Stimulated activated CD8-positive, alpha-beta memory T cell treated with anti-CD3 and anti-CD28 coated beads, Interleukin-15, amount 100 ng/mL, for 24 hours (primary cell): ENCODE measurements around the gene EOMES.
A peak's percentile ranks its signal among the peaks of the same experiment; 100 is the strongest.

Source experiments
- DNase-seq: peaks from one replicate; pipeline ENCODE4 v3.0.0-alpha.2; 2020; ENCODE audit warnings: low read depth

The EOMES gene

DNA sequence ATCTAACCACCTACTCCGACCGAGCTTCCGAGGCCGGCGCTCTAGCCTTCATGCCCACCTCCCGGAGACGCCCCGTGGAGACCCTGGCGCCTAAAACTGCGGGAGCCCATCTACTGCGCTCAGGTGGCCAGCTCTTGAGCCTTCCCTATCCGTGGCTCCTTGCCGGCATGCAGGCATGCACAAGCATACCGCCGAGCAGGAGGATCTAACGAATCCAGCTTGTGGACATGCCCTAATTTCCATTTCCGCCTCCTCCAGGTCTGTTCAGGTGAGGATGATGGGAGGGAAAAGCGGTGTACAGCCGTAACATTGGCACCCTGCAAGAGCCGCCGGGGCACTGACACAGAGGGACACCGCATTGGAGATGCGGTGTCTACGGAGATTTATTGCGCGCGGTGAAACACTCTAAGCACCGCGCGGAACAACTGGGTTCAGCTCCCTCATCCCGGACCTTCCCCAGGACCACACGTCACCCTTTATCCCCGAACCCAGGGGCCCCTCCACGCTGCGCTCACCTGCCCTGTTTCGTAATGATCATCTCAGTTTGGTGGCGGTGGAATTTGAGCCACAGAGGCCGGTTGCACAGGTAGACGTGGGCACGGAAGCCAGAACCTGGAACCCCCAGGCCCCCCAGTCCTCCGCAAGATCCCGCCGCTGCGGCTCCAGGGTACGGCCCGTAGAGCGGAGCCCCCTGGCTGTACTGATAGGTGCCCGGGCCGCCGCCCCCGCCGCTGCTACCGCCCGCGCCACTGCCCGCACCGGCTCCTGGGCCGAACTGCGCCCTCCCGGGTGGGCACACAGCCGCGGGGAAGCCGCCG lies 1.0 kb downstream of the EOMES start:
- no peak for DNase-seq

DNA sequence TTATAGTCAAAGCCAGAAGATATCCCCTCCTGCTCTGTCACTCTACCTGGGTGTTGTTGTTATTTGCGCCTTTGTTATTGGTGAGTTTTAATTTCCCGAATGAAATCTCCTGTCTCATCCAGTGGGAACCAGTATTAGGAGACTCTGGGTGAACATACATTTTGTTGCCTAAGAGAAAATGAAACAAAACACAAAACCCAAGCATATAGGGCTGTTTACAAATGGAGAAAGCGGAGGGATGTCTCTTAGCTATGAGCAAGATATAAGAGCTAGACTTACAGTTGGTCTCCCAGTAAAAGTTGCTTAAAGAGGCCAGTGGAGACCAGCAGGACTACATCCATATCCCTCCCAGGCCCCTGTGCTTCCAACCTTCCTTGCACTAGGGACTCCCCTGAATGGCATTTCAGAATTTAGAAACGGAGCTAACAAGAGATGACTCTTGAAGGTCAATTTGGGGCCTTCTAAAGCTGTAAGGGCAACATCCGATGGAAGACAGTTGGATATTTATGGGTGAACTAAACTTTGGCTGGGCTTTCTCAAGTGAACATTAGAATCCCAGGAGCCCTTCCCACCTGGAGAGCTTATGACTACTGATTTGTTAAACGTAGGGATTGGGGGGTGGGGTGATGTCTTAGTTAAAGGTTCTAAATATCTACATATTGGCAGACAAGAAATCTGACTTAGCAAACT lies 2.7 kb downstream of the EOMES start:
- no peak for DNase-seq

DNA sequence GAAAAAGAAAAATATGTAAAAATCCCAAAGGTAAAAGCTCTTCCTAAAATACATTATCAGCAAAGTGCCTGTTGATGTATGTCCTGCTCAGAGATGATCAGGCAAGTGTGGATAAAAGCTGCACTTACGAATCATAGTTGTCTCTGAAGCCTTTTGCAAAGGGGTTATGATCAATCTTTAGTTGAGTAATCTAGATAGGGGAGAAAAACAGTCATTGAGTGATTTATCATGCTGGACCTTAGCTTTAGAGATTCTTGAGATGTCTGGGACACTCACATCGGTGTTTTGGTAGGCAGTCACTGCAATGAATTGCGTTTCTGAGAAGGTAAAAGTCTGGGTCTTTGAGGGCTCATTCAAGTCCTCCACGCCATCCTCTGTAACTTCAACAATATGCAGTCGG lies 3.7 kb downstream of the EOMES start:
- no peak for DNase-seq

DNA sequence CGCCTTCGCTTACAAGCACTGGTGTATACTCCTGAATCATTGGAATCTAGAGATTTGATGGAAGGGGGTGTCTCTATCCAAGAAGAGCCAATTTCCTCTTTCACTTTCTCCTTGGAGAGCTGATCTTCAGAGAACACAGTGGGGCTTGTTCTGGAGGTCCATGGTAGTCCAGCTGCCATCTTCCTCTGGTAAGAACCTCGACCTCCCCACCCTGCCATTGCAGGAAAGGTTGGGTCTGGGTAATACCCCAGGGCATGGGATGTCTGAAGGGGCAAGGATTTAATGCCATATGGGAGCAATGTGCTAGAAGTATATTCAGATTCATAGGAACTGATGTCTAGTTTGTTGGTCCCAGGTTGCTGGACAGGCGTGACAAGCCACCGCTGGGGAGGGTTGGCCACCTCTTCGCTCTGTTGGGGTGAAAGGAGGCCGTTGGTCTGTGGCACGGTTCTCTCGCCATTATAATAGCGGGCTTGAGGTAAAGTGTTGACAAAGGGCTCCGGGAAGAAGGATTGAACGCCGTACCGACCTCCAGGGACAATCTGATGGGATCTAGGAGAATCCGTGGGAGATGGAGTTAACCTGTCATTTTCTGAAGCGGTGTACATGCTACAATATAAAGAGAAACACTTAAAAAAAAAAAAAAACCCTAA lies 4.8 kb downstream of the EOMES start:
- no peak for DNase-seq

DNA sequence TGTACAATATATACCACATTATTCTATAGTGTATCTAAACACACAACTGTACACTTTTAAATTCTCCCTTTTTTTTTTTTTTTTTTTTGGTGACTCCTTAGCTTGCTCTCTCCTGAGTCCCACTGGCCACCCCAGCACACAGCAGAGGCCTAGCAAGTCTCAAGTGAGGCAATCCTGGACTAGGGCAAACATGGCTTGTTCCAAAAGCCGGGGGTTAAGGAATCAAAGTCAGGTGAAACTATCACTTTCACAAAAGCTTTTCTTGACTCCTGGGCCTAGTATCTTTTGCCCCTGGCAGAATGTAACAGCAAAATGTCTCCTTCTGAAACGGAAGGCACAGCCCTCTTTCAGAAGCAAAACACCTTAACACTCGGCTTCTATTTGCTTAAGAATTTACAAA lies 5.8 kb downstream of the EOMES start:
- no peak for DNase-seq

DNA sequence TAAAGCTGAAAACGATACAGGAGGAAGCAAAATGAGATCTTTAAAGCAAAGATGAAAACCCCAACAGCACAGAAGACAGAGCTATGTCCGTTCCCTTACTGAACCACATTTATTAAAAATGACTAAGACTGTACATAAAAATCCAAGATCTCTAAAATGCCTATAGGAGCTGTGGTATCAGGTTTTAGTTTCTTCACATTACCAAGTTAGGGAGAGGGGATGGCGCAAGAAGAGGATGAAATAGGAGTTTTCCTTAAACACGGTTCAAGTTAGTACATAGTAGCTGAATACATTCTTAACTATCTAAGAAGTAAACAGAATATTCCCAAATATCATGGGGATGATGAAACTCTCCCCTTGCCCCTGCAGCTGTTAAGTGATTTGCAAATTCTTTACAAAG lies 6.3 kb downstream of the EOMES start:
- DNase-seq, result no peak

DNA sequence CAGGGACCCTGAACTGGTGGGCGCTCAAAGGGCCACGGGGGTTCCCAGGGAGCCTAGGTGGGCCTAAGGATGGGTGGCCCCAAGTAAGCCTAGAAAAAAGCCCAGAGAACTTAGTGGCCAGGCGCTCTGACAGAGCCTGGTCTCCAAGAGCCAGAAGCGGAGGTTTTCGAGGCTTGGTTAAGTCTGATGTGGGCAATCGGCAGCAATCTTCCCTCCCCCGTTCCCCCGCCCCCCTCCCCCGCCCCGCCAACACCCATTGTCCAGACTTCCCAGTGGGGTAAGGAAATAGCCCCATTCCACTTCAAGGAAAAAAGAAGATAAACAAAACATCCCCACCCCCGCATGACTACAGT lies 6.7 kb downstream of the EOMES start:
- no peak for DNase-seq

DNA sequence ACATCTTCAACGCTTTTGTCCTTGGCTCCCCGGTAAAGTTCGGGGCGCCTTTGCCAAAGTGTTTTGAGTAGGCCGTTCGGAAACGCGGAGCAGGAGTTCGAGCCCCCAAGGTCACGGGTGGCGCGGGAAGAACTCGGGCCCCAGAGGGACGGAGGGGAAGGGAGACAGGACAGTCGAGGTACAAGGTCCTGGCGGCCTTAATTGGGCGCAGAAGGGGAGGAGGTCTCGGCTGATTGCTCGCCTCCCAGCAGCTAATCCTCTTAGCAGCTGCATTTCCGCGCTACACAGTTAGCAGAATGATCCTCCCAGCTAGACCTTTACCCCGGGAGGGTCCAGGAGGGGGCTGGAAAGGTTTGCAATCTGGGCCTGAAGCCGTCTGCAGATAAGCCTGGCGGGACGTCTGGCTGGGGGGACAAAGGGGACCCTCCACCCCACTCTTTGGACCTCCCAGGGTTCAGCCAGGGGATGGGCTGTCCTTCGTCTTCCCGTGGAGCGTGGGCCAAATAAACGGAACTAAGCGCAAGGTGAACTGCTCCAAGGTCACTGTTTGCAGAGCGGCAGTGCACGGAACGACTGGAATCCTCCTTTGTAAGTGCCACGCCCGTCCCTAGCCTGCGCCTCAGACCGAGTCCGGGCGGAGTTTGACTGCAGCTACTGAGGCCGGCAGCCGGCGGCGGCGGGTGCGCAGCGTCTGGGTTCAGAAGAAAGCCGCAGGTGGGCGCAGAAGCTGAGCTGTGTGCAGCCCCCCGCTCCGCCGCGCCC lies 7.2 kb downstream of the EOMES start:
- DNase-seq, result no peak

DNA sequence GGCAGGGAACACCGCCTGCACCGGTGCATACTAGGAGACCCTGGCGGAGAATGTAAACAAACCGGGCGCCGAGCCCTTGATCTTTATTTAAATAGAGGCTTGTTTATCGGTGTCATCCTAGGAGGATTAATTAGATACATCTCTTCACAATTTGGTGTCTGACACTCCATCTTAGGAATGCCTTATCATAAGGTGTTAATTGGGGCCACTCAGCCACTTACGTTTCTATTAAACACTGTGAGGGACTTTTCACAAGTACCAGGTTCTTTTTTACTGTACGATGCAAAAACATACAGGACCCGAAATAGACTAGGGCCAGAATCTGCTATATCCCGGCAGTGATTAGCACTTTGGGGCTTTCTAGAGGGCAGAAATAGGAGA lies 8.0 kb downstream of the EOMES start:
- DNase-seq, result no peak

DNA sequence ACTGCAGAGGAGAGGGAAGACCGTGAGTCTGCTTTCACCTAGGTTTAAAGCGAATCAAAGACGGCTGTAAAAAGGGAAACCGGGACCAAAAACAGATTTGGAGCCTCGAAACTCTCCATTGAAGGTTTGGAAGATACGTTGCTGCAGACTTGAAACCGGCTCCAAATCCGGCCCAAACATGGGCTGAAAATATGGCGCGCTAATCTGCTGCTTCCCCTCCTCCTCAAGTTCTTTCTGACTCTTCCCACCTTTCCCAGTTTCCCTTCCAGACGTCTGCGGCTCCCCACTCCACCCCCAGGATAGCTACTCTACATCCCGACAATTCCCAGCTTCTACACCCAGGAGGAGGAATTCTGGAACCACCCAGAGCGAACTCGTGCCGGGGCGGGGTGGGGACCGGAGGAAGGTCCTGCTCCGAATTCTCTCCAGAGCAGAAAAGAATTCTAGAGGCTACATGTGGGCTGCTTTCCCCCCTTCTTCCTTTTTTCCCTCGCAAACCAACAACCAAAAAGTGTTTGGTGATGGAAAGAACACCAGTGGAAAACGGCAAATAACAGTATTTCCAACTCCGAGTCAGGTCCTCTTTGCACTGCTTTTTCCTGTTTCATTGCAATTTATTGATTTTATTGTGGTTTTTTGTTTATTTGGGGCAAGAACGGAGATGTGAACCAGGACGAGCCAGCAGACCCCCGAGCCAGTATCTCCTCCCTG lies 8.5 kb downstream of the EOMES start:
- no peak for DNase-seq

DNA sequence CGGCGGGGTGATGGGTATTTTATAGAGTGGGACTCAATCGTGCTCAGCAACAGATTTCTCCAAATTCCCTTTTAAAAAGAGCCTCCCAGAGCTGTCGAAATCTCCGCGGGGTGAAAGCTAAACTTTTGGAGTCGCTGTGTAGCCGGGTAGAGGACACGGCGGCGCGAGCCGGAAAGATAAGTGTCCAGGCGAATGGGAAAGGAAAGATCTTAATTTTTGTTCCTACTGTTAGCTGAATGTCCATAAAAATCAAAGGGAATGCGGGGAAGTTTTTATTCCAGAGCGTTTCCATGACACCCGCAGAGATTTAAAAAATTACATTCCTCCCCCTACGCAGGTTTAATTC lies 9.1 kb downstream of the EOMES start:
- DNase-seq, result no peak

DNA sequence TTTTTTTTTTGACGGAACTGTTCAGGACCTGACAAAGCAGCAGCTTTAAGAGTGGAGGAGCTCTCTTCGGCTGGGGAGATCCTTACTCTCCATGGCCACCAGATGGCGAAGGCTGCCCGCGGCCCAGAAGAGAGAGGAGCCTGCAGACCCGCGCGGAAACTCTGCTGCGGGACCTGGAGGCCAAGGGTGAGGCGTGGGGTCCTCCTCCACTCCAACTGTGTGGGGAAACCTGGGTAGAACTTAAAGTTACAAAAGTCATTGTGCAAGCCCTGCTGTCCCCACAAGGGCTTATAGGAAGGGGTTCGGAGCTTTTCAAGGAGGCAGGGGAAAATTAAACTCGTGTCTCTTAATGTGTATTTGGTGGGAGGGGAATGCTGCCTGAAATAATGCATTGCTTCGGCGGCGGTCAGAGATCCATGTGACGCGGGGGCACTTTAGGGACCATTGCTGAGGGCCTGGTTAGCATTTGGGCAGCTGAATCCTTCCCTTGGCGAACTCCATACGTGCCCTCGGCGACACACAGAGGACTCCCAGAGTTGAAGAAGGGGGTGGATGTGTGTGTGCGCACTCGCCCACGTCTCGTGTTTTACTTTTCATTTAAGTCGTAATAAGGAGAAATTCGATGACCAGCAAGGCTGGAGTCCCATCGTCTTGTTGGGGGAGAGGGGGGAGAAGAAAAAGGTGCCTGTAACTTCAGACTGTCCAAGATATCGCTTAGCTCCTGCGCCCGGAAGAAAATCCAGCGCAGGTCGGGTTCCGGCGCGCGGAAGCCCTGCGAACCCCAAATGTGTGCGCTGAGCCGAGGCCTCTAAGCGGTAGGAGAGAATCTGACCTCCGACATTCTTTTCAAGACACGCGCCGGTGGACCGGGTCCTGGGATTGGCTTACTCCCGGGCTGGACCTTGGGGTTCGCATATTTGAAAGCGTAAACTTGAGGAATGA lies 9.7 kb downstream of the EOMES start:
- peak; percentile 44 for DNase-seq

DNA sequence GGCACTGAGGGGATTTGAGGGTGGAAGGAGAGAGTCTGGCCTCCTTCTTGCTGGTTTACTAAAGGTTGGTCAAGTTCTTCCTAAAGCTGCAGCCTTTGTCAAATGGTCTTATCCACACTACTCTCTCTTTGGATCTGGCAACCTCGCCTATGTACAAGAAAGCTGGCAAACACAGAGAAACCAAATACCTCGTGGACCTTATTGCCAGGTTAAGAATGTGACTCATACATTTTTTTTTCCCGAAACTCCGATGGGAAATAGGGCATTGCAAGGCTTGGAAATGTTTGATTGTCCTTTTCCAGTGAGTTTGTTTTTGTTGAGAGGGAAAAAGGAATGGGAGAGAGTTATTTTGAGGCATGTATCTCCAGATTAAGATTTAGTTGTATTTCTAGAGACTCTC lies 13.9 kb downstream of the EOMES start:
- no peak for DNase-seq

DNA sequence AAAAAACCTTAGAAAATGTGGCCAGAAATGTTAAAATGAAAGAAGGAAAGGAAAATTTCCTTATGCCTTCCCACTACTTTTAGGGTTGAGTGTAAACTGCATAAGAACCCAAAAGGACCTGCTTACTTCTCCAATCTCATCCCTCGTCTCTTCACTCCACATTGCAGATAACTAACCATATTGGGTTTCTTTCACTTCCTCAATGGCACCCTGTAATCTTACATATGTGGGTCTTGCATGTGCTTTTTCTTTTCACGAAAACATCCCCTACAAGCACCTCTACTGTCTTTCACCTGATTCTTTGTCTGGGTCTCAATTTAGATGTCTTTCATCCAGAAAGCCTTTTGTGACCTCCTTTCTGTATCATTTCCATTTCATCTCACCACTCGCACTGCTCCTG lies 23.1 kb downstream of the EOMES start:
- DNase-seq, result no peak

DNA sequence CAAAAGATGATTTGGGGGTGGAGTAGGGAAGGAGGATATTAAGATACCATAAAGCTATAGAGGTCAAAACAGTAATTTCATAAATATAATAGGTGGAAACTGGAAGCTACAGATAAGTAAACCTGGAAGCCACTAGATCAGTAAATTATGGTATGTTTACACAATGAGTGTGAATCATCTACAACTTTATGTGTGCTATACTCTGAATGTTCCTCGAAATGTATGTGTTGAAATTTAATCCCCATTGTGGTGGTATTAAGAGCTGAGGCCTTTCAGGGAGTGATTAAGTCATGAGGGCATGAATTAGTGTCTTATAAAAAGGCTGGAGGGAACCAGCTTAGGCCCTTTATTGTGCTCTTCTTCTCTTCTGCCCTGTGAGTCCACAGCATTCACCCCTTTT lies 25.2 kb downstream of the EOMES start:
- DNase-seq, result no peak

DNA sequence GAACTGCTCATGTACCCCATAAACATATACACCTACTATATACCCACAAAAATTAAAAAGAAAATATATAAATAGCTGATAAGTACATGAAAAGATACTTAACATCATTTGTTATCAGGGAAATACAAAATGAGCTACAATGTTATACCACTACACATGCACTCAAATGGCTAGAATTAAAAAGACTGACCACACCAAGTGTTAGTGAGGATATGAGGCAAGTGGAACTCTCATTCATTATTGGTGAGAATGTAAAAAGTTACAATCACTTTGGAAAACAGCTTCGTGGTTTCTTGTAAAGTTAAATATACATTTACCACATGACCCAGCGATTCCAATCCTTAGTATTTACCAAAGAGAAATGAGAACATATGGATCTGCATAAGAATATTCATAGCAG lies 26.5 kb downstream of the EOMES start:
- no peak for DNase-seq

DNA sequence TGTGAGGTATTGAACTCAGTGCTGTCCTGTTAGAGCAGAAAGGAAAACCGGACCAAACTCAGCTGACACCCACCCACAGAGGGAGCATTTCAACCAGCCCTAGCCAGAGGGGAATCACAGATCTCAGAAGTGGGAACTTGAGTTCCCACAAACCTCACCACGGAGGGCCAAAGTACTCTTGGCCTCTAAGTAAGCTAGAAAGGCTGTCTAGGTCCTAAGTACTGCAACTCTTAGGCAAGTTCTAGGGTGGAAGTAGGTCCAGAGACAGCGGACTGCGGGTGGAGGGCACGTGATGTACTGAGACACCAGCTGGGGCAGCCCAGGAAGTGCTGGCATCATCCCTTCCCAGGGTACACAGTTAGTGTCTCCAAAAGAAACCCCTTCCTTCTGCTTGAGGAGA lies 34.1 kb downstream of the EOMES start:
- DNase-seq, result no peak

DNA sequence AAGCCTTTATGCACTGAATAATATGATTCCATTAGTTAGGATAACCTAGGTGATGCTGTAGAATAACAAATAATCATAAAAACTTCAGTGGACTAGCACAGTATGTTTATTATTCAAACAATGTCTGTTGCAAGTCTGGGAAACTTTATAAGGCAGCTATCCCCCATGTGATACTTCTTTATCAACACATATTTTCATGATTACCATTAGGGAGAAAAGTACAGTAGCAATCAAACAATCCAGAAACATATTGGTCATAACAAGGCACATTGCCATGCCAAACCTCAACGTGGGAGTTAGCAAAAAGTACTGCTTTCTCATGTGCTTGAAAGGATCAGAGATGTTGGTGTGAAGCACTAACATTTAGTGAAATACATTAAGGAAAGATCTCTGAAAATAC lies 35.5 kb downstream of the EOMES start:
- no peak for DNase-seq

DNA sequence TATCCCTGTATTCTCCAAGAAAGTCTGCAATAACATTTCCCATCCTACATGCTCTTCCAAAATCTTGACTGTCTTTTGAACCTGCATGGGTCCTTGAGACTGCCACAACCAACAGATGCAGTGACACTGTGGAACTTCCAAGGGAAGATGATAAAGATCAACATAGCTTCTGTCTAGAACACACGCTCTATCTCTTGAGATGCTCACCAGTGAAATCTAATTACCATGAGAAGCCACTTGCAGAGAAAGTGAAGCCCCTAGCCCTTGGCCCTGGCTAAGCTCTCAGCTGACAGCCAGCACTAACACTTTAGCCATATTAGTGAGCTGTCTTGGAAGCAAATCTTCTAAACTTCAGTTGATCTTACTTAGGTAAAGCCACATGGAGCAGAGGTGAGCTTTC lies 36.6 kb downstream of the EOMES start:
- DNase-seq, result no peak

DNA sequence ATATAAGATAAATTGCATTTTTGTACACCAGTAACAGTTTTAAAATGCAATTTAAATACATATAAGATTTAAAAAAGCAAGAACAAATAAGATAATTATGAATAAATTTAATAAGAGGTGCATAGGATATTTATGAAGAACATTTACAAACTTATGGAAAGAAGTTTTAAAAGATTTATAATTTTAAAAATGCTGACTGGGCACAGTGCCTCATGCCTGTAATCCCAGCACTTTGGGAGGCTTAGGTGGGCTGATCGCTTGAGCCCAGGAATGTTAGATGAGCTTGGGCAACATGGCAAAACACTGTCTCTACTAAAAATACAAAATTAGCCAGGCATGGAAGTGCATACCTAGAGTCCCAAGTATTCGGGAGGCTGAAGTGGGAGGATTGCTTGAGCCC lies 37.8 kb downstream of the EOMES start:
- DNase-seq, result no peak

DNA sequence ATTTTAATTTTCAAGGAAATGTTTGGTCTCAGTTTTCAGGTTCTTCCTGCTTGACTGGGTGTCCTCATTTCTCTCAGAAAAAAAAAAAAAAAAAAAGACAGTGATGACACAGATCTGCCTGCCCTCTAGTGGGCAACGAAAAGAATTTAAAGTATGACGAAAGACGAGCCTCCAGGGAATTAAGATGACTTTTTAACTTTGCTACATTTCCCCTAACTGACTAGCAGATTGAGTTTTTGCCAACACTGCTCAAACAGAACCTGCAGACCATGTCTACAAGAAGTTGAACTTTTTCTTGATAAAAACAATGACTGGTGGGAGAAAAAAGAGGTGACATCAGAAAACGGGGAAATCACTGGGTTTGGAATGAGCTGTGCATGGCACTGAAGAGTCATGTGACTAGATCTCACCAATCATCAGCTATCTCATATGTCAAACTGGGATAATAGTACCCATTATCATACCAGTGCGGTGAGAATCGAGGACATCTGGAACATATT lies 40.8 kb downstream of the EOMES start:
- DNase-seq, result no peak
